HG03571 (cell line): Measurements from ENCODE around the gene SSBP3.

ENCODE experiments used
- ATAC-seq: cut with Tn5 transposase; IDR thresholded peaks from one replicate; pipeline ENCODE4 v1.9.1; 2021; ENCODE audit not compliant: unreplicated experiment

The SSBP3 gene

GRCh38 chr1:54290506-54291184, 115.5 kb downstream of the SSBP3 start:
- ATAC-seq = no peak

DNA sequence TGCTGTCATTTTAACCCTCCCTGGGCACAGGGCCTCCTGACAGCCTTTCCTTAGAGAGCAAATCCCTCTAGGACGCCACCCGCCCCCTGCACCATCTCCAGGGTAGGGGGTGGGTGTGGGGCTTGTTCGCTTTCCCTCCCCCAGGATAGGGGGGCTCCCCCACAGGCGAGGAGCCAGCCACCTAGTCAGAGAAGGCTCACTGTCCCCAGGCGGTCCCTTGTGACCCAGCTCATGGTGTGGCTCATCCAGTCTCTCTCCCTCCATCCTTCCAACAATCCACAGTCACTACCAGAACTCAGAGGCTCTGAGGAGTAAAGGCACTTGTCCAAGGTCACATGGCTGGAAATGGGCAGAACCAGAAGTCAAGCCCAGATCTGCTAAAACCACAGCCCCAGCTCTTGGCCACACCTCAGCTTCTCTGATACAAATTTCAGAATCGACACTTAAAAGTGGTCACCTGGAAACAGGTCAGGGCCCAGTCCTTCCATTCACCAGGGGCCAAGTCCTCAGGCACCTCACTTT, 116.4 kb downstream of the SSBP3 start:
- ATAC-seq = no peak

- no peak for ATAC-seq
These were observed 118.4 kb downstream of the SSBP3 start for GRCh38 chr1:54287801-54288211.

DNA sequence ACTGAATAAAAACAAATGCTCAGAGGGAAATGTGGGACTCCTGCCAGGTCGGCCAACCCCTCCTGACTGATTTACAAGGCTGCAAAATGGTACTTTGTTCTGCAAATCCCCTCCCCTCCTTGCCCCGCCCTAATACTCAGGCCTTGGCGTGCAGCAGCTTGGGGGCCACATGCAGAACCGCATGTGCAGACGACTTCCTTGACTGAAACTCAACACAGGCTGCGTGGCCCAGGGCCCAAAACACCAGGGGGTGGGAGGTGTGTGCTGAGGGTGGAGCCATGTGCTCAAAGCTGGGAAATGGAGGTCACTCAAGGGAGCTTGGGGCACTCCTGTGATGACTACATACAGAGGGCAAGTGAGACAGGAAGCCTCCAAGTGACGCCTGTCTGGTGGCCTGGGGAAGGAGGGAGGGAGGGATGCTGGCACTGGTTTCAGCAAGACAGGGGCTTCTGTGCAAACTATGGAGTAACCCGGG, 119.0 kb downstream of the SSBP3 start:
- ATAC-seq = no peak

- ATAC-seq = no peak
These were observed 120.3 kb downstream of the SSBP3 start for GRCh38 chr1:54285815-54286345.

DNA sequence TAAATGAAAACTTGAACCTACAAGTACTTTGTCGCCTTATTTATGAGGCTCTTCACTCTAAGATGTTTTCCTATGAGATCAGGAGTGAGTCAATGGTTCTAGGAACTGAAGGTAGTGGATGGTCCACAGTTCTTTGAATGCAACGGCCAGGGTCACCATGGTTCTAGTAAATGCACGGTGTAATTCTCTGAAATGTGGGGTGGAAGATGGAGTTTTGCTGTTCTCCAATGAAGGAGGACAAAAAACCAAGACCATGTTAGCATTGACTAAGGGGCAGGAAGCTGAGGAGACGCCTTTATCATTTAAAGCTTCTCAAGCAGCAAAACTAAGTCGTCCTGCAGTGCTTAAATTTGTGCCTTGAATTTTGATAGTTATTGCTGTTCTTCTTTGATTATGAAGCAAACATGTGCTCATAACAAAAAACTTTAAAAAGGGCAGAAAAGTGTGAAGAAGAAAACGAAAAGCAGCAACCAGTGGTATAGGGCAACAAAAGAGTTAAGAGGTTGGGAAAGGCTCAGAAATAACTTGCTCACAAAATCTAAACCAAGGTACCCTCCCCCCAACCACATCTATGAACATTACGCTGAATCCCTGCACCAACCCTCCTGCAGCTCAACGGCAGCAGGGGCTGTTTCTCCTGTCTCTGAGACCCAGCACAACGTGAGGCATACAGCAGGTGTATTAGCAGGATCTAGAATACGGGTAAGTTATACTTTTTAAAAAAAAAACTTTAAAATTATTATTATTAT, 121.2 kb downstream of the SSBP3 start:
- ATAC-seq = no peak

DNA sequence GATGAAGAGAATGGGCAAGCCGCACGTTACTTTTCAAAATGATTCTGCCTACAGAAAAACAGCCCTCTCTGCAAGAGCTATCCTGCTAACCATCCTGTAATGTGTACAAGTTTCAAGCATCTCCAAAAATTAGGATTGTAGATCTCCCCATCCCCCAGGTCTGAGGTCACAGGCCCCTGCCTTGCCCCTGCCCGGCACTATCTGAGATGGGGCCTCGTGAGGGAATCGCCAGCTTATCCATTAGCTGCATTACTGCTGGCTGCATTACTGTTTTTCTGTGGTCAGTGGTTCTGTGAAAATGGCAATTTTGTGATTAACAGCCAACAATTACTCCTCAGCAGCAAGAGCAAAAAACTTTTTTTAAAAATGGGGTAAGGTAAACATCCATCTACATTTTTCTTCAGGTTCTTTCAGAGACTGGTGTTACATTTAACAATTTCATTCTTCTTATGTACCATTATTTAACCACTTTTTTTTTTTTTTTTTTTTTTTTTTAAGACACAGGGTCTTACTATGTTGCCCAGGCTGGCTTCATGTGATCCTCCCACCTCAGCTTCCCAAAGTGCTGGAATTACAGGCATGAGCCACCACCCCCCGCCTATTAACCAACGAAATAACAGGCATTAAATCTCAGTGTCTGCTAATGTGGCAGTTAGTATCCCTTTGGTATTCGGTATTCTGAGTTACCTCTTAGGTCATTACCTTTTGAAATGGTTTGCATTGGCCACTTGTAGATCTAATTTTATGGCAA, 122.4 kb downstream of the SSBP3 start:
- ATAC-seq = no peak

DNA sequence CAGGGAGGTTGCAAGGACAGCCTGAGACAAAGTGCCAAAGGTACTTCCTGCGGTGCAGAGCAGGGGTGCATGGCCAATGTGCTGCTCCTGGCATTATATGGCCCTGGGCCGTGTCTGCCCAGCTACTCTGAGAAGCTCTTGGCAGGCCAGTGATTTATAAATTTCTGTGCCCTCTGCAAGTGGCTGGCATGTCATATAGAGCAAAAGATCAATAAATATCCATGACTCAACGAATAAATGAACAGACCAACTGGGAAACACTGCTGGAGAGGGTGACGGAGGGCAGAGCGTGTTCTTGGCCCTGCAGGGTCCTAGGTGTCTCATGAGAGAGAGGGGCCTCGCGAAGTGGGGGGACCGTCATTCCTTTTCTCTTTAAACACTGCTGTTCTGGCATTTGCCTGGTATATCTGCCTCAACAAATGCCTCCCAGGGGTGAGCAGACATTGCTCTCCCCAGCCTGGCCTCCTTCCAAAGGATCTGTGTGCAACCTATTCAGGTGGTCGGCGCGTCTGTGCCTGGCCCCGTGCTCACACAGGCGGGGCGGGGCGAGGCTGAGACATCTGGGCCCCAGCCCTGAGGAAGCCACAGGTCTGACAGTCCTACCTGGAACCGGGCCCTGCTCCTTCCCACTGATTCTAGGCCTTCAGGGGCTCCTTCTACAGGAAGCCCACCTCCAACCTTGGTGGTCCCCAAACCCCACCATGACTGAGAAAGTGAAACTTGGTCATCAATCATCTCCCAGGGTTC, 123.9 kb downstream of the SSBP3 start:
- ATAC-seq = no peak

DNA sequence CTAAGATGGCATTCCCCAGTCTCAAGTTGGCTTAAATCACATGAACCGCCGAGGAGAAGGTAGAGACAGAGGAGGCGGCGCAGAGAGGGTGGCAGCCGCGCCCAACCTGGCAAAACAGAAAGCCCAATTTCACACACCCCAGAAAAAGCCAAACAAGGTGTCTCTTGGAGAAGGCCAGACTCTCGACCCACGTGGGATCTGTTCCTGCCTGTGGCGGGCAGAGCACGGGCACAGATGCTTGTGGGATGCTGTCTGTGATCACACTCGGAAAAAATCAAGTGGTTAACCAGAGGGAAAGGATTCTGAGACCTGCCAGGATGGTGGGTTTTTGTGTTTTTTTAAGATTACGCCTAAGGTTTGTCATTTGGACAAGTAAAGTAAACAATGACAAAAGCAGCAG, 125.5 kb downstream of the SSBP3 start:
- ATAC-seq = no peak

DNA sequence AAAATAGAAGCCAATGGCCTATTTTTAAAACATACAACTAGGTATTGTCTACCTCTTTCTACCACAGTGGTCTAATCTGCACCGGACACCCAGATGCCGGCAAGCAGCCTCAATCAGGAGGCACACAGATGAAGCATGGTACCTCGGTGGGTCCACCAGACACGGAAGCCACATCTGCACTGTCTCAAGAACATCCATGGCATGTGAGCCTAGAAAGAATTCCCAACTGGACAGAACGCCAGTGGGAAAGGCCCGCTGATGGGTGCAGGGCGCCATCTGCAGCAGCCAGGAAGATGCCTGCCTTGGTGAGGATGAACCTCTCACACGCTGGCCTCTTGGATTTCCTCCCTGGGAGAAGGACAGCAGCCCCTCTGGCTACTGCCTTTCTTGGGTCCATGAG, 126.7 kb downstream of the SSBP3 start:
- ATAC-seq = no peak

- ATAC-seq = no peak
These were observed 127.2 kb downstream of the SSBP3 start for GRCh38 chr1:54278941-54279422.

DNA sequence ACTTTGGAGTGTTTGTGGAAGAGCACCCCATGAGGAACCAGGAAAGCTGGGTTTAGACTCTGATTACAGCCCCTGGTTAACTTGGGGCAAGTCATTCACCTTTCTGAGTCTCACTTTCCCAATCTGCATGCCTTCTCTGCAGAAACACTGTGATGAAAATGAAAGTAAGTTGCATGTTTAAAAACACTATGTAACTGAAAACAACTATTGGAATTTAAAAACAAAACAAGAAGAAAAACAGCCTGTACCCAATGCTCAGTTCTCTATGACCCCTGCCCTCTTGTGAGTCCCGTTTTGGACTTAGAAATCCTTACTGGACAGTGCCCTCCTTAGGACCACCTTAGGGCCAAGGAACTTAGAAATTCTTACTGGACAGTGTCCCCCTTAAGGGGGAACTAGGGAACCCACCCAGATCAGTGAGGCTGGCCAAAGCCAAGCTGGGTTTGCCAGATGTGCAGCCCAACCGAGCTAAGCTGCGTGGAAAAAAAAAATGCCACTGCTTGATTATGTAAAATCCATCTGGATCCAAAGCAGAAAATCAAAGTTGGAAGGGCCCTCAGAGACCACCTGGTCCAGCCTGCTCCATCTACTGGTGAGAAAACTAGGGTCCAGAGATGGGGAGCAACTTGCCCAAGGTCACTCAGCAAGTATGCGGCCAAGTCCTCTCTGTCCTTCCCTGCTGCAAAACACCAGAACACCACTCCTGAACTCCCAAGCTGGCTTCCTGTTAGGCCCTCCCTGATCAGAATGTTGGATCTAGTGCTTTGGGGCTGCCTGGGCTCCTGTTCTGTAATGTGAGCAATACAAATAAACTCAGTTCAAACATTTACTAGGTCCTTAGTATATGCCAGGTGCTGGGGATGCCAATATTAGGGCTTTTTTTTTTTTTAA, 128.5 kb downstream of the SSBP3 start:
- no peak for ATAC-seq

DNA sequence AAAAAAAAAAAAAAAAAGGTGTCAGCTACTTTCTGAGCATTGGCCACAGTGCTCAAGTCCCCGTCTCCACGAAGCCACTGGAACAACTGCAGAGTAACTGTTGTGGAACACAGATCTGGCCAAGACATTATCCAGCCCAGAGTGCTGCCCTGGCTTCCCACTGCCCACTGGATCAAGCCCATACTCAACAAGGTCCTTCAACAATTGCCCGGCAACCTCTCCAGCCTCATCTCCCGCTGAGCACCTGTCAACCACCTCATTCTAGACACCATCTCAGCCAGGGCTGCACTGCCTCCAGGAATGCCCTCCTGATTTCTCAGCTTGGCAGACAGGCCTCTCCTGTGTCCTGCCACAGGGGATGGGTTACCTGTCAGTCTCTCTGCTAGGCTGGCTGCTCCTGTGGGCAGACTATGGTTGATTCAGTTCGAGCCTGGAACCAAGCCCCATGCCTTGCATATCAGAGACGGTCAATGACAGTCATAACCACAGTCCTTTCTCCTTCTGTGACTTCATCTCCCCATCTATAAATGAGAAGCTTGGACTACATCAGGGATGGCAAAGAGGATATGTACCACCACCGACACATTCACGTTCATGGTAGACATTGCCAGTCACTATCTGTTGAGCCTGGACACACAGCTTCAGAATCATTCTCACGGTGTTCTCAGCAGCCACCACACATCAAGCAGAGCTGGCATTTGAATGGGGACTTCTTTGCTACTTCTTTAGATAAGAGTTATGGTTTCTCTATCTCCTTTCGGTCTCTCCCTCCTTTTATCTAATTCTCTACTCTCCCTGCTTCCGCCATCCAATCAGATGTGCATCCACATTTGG, 129.4 kb downstream of the SSBP3 start:
- ATAC-seq = no peak

DNA sequence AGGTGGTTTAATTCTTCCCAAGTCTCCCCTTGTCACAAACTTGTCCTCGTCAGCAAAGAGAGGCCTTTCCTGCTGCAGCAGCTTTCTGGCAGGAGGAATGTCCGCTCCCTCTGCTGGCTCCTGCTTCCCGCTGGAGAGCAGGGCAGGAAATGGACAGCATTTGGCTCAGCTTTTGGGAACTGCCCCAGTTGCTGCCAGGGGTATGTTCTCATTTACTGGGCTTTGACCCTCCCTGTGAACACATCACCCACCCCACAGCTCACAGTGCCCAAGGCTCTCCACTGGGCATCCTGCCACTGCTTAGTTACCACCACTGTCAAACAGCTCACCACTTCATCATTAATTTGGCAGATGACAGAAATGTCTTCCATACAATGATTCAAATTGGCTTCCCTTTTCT, 130.8 kb downstream of the SSBP3 start:
- ATAC-seq = no peak

DNA sequence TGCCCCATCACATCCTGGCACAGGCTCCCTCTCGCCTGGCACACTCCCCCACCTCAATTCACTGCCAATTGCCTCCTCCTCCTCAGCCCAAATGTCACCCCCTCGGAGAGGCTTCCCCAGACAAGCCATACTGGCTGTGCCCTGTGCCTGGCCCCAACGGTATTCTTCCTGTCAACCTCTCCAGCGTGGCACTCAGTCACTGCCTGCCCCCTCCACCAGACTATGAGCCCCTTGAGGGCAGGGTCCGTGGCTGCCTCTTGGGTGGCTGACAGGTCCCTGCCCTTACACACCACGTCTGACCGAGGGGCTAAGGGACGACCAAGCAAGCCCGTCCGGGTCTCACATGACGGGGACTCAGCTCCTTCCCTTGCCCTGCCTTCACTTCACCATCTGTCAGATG, 131.3 kb downstream of the SSBP3 start:
- no peak for ATAC-seq

- no peak for ATAC-seq
These were observed 131.7 kb downstream of the SSBP3 start for GRCh38 chr1:54274448-54274847.

GRCh38 chr1:54273795-54274163, 132.4 kb downstream of the SSBP3 start:
- ATAC-seq = no peak

- no peak for ATAC-seq
These were observed 133.0 kb downstream of the SSBP3 start for GRCh38 chr1:54273092-54273794.
